MCF 10A (cell line): ENCODE results near the gene L3MBTL3. TPM values are rescaled to one million over a fixed set of nuclear protein-coding genes. Genes with fewer than 3 reads are reported as not detected.

Source experiments
- BruUV-seq: library from RNA; stranded (reverse); fragments of 400-500 nt; replicated peaks from 2 replicates; lab custom pipeline; 2021; lab: Mats Ljungman, UMichigan
- CTCF ChIA-PET: fragments of 300-600 bp; sonication (Branson Sonifier 250); formaldehyde crosslinking; extraction: SDS; loops from one replicate; lab custom pipeline; 2021; ENCODE audit warnings: antibody characterized with exemption, inconsistent platforms; lab: Yijun Ruan, JAX
- POLR2A ChIA-PET: fragments of 300-600, 350-650 bp; sonication (Branson Sonifier 250); formaldehyde crosslinking; extraction: SDS; loops from one replicate; lab custom pipeline; 2020; ENCODE audit warnings: antibody characterized with exemption, inconsistent platforms; lab: Yijun Ruan, JAX
- DNase-seq: peaks from one replicate; pipeline ENCODE4 v3.0.0-alpha.2; 2018; ENCODE audit not compliant: unreplicated experiment
- H3K27ac Mint-ChIP-seq: one replicate; pipeline ENCODE4 v1.8.0; 2022; ENCODE audit warnings: mild to moderate bottlenecking, low read depth, mixed read lengths; ENCODE audit not compliant: unreplicated experiment
- H3K27me3 Mint-ChIP-seq: one replicate; pipeline ENCODE4 v1.8.0; 2022; ENCODE audit warnings: mixed read lengths; ENCODE audit not compliant: insufficient read depth, unreplicated experiment
- H3K36me3 Mint-ChIP-seq: one replicate; pipeline ENCODE4 v1.8.0; 2022; ENCODE audit warnings: mild to moderate bottlenecking, moderate library complexity, mixed read lengths; ENCODE audit not compliant: insufficient read depth, unreplicated experiment
- H3K4me1 Mint-ChIP-seq: one replicate; pipeline ENCODE4 v1.8.0; 2022; ENCODE audit warnings: mixed read lengths; ENCODE audit not compliant: insufficient read depth, unreplicated experiment
- H3K4me3 Mint-ChIP-seq: one replicate; pipeline ENCODE4 v1.8.0; 2022; ENCODE audit warnings: mild to moderate bottlenecking, moderate library complexity, mixed read lengths; ENCODE audit not compliant: unreplicated experiment
- H3K9me3 Mint-ChIP-seq: one replicate; pipeline ENCODE4 v1.8.0; 2022; ENCODE audit warnings: mixed read lengths; ENCODE audit not compliant: unreplicated experiment
- intact Hi-C: fragments of 100-400 bp; cut with micrococcal nuclease; formaldehyde crosslinking; loops from 2 replicates; pipeline ENCODE4 v1.14.1; 2022
- total RNA-seq: library from RNA; stranded (reverse); gene quantifications from 2 replicates; pipeline ENCODE4 v1.2.3, GENCODE V29; 2022
- TF ChIP-seq, protein P1 (sequence below): fragments of 200-600 bp; IDR thresholded peaks from one replicate; pipeline ENCODE4 v1.8.0; 2022; ENCODE audit warnings: antibody characterized with exemption, mild to moderate bottlenecking; ENCODE audit not compliant: unreplicated experiment

Gene L3MBTL3
- total RNA-seq, 1 experiment from 2014 or later: 5.2 TPM

- DNase-seq: no peak
- Mint-ChIP-seq H3K27me3 (no peaks in the 10 kb centered on the region), H3K9me3 (no peaks in the 10 kb centered on the region), H3K27ac (no peak overlapping the region), H3K36me3 (no peaks in the 10 kb centered on the region), H3K4me3 (no peak overlapping the region), H3K4me1 (no peaks in the 10 kb centered on the region)
- intact Hi-C loops: no loop called here
- BruUV-seq: no TSS peak
- ChIA-PET CTCF (no interaction called here), POLR2A (no interaction called here)
- TF ChIP-seq, protein P1, sequence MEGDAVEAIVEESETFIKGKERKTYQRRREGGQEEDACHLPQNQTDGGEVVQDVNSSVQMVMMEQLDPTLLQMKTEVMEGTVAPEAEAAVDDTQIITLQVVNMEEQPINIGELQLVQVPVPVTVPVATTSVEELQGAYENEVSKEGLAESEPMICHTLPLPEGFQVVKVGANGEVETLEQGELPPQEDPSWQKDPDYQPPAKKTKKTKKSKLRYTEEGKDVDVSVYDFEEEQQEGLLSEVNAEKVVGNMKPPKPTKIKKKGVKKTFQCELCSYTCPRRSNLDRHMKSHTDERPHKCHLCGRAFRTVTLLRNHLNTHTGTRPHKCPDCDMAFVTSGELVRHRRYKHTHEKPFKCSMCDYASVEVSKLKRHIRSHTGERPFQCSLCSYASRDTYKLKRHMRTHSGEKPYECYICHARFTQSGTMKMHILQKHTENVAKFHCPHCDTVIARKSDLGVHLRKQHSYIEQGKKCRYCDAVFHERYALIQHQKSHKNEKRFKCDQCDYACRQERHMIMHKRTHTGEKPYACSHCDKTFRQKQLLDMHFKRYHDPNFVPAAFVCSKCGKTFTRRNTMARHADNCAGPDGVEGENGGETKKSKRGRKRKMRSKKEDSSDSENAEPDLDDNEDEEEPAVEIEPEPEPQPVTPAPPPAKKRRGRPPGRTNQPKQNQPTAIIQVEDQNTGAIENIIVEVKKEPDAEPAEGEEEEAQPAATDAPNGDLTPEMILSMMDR: no peak
Measured at GRCh38 chr6:130189531-130190397, 171.4 kb downstream of the L3MBTL3 start.

Other genes starting within 250 kb of the L3MBTL3 start
- not detected in 2 replicates for gene TMEM244, start 157.3 kb upstream of the L3MBTL3 start, total RNA-seq
- not detected in 2 replicates for gene SAMD3, start 204.4 kb downstream of the L3MBTL3 start, total RNA-seq